Osteocyte (in vitro differentiated cells): ENCODE results near the gene PRIMA1. TPM values are rescaled to one million over a fixed set of nuclear protein-coding genes. Genes with fewer than 3 reads are reported as not detected.

Experiments
- DNase-seq: peaks from one replicate; pipeline ENCODE4 v3.0.0; 2021; ENCODE audit warnings: mixed read lengths; ENCODE audit not compliant: unreplicated experiment; ENCODE audit errors: extremely low spot score
- H3K27ac Mint-ChIP-seq: one replicate; pipeline ENCODE4 v1.8.0; 2021; ENCODE audit warnings: mild to moderate bottlenecking, mixed read lengths; ENCODE audit not compliant: unreplicated experiment
- H3K27me3 Mint-ChIP-seq: one replicate; pipeline ENCODE4 v1.8.0; 2021; ENCODE audit warnings: mixed read lengths; ENCODE audit not compliant: unreplicated experiment
- H3K36me3 Mint-ChIP-seq: one replicate; pipeline ENCODE4 v1.8.0; 2021; ENCODE audit warnings: mixed read lengths; ENCODE audit not compliant: unreplicated experiment
- H3K4me1 Mint-ChIP-seq: one replicate; pipeline ENCODE4 v1.8.0; 2021; ENCODE audit warnings: mixed read lengths; ENCODE audit not compliant: unreplicated experiment
- H3K4me3 Mint-ChIP-seq: one replicate; pipeline ENCODE4 v1.8.0; 2021; ENCODE audit warnings: mild to moderate bottlenecking, moderate library complexity, mixed read lengths; ENCODE audit not compliant: unreplicated experiment
- H3K9me3 Mint-ChIP-seq: one replicate; pipeline ENCODE4 v1.8.0; 2021; ENCODE audit warnings: mixed read lengths; ENCODE audit not compliant: unreplicated experiment
- total RNA-seq: library from RNA; stranded (reverse); gene quantifications from 2 replicates; pipeline ENCODE4 v1.2.1, GENCODE V29; 2021
- TF ChIP-seq, protein P1 (sequence below): fragments of 200-600 bp; sonication (generic); IDR thresholded peaks from 2 replicates; pipeline ENCODE4 v1.5.0; 2021; ENCODE audit warnings: antibody characterized with exemption, mild to moderate bottlenecking, moderate library complexity

The PRIMA1 gene
- total RNA-seq, 1 donor from 2014 or later = not detected

DNA sequence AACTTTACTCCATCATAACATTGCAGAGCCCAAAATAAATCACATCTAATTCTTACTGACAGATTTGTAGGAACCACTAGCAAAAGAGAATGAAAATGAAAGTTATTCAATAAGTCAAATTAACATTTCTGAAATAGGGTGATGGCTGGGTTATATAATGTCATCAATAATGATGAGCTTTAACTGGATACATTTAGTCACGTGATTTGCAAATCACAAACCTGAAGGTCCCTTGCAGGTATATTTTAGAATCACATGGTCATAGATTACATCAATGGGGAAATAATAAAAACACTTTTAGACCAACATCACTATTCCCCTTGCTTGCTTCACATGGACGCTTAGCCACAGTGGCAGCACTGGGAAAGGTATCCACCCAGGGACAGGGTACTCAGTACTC lies 86.7 kb downstream of the PRIMA1 start:
- H3K27ac Mint-ChIP-seq = no peak overlapping the region
- no peaks in the 10 kb centered on the region for H3K4me1 Mint-ChIP-seq
- TF ChIP-seq, protein P1, sequence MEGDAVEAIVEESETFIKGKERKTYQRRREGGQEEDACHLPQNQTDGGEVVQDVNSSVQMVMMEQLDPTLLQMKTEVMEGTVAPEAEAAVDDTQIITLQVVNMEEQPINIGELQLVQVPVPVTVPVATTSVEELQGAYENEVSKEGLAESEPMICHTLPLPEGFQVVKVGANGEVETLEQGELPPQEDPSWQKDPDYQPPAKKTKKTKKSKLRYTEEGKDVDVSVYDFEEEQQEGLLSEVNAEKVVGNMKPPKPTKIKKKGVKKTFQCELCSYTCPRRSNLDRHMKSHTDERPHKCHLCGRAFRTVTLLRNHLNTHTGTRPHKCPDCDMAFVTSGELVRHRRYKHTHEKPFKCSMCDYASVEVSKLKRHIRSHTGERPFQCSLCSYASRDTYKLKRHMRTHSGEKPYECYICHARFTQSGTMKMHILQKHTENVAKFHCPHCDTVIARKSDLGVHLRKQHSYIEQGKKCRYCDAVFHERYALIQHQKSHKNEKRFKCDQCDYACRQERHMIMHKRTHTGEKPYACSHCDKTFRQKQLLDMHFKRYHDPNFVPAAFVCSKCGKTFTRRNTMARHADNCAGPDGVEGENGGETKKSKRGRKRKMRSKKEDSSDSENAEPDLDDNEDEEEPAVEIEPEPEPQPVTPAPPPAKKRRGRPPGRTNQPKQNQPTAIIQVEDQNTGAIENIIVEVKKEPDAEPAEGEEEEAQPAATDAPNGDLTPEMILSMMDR = no peak
- no peaks in the 10 kb centered on the region for H3K27me3 Mint-ChIP-seq
- no peaks in the 10 kb centered on the region for H3K36me3 Mint-ChIP-seq
- DNase-seq = no peak
- no peak overlapping the region for H3K4me3 Mint-ChIP-seq
- peaks cover 23% of the 10 kb centered on the region for H3K9me3 Mint-ChIP-seq

GRCh38 chr14:93700928-93701327 lies 87.4 kb downstream of the PRIMA1 start:
- no peaks in the 10 kb centered on the region for H3K4me1 Mint-ChIP-seq
- H3K36me3 Mint-ChIP-seq = no peaks in the 10 kb centered on the region
- no peak overlapping the region for H3K27ac Mint-ChIP-seq
- H3K4me3 Mint-ChIP-seq = no peak overlapping the region
- no peaks in the 10 kb centered on the region for H3K27me3 Mint-ChIP-seq
- TF ChIP-seq, protein P1 = no peak
- H3K9me3 Mint-ChIP-seq = peaks cover 23% of the 10 kb centered on the region
- DNase-seq = no peak

DNA sequence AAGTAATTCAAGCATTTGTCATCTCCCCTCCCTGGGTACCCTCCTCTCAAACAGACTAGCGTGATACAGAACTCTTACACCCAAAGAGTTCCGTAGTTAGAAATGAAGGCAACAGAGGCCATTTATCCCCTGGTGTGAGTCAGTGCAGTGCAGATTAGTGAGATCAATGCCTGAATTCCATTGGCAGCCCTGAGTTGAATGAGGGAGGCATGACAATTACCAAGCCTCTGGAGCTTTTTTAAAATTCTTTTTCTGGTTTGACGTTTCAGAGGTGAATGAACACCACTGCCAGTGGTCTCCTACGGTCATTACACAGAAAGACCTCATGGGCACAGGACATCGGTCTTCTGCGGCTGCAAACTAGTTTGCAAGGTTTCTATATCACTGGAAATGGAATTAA lies 94.4 kb downstream of the PRIMA1 start:
- Mint-ChIP-seq H3K4me1 (no peaks in the 10 kb centered on the region), H3K27ac (no peak overlapping the region), H3K36me3 (no peaks in the 10 kb centered on the region), H3K4me3 (no peak overlapping the region), H3K9me3 (peaks cover 4% of the 10 kb centered on the region), H3K27me3 (no peaks in the 10 kb centered on the region)
- TF ChIP-seq, protein P1 = no peak
- no peak for DNase-seq

- Mint-ChIP-seq H3K4me1 (no peaks in the 10 kb centered on the region), H3K9me3 (no peaks in the 10 kb centered on the region), H3K4me3 (no peak overlapping the region), H3K36me3 (no peaks in the 10 kb centered on the region), H3K27me3 (no peaks in the 10 kb centered on the region), H3K27ac (no peak overlapping the region)
- TF ChIP-seq, protein P1 = no peak
- no peak for DNase-seq
Measured at GRCh38 chr14:93691042-93691780, 97.1 kb downstream of the PRIMA1 start.

DNA sequence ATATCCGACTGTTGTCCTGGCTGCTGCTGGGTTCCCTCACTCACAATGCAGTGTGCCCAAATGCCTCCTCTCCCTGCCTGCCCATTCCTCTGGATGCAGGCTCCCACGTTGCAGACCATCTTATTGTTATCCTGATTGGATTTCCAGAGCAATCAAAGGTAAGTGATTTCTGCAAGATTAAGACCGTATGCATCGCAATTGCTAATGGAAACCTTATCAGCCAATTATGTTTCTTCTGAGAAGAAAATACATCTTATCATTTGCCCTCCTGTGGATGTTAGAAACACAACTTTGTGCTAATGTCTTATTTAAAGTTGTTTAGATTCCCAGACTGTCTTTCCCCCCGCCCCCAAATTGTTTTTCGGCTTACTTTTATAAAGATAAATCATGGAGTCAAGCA lies 98.1 kb downstream of the PRIMA1 start:
- TF ChIP-seq, protein P1 = no peak
- Mint-ChIP-seq H3K9me3 (no peaks in the 10 kb centered on the region), H3K27me3 (no peaks in the 10 kb centered on the region), H3K36me3 (no peaks in the 10 kb centered on the region), H3K27ac (no peak overlapping the region), H3K4me1 (no peaks in the 10 kb centered on the region), H3K4me3 (no peak overlapping the region)
- DNase-seq = no peak
